ENCODE data around the gene GAL3ST2.

Gene GAL3ST2

GRCh38 chr2:241844831-241845578 lies 68.4 kb downstream of the GAL3ST2 start:
- no peak for DNase-seq (ENCODE audit: low read depth, low spot score)

DNA sequence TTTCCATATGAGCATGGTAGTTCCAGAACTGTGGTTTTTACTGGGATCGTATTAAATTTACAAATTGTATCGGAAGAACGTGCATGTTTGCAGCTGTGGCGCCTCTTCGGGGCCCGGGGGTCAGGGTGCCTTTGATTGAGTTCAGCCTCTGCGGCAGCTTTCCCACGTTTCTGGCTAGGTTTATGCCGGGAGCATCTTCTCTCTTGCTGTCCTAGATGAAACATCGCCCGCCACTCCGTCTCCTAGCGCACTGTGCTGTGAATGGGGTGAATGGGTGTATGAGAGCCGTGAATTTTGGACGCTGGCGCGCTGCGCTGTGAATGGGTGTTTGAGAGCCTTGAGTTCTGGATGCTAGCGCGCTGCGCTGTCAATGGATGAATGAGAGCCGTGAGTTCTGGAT lies 69.8 kb downstream of the GAL3ST2 start:
- DNase-seq (ENCODE audit: low read depth, low spot score) = no peak

DNA sequence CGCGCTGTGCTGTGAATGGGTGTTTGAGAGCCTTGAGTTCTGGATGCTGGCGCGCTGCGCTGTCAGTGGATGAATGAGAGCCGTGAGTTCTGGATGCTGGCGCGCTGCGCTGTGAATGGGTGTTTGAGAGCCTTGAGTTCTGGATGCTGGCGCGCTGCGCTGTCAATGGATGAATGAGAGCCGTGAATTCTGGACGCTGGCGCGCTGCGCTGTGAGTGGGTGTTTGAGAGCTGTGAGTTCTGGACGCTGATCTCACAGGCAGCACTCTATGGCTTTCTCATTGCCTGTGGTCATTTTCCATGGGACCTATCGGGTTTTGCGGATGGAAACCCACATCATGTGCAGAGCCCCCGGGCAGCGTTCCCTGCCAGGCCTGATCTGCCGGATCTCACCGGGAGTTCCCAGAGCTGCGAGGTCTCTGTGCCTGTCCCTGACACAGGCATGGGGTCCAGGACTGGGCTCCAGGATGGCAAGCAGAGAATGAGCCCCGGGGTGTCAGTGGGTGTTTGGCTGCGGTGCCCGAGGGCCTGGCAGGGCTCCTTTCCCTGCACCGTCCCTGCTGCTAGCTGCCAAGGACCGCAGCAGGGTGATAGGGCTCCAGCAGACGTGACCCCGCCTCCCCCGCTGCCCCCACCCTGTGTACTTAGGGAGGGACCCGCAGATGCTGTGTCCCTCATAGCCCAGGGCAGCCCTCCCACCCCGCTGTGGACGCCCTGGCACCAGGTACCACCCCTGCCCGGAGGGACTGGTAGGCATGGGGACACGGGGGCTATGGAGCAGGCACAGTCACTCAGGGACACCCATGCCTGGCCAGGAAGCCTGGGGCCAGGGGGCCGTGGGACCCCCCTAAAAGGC lies 72.4 kb downstream of the GAL3ST2 start:
- no peak for DNase-seq (ENCODE audit: low read depth, low spot score)

DNA sequence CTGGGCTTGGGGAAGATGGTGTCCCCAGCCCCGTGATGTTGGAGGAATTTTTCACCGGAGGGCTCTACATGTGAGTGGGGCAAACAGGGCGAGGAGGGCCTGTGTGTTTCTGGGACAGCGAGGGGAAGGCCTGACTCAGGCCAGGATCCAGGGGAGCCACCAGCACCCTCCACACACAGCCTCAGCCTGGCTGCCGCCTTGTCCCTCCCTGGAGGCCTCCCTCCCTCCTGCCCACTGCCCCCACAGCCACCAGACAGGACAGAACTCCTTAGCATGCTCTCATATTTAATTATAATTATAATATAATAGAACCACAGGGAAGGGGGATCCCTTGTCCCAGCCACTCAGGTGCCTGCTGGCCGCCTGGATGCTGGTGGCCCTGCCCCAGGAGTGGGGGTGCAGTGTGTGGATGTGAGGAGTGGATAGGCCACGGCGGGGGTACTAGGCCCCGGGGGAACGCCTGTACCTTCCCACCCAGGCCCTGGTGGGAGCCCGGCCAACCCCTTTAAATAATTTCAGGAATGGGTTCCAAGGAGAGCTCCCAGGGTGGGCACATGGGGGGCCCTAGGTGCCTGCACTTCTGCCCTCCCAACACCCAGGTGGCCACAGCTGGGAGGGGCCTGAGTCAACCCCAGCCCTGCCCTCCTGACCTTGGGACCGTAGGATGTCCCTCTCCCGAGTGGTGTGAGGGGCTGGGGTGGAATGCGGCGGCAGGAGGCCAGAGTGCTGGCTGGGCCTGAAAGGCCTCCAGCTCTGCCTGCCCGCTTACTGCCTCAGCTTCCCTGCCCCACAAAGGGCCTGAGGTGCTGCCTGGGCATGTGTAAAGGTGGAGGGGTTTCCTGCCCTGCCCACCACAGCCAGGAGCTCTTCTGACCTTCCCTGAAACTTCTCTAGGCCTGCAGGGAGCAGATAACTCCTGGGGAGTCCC lies 73.3 kb downstream of the GAL3ST2 start:
- DNase-seq (ENCODE audit: low read depth, low spot score) = no peak

DNA sequence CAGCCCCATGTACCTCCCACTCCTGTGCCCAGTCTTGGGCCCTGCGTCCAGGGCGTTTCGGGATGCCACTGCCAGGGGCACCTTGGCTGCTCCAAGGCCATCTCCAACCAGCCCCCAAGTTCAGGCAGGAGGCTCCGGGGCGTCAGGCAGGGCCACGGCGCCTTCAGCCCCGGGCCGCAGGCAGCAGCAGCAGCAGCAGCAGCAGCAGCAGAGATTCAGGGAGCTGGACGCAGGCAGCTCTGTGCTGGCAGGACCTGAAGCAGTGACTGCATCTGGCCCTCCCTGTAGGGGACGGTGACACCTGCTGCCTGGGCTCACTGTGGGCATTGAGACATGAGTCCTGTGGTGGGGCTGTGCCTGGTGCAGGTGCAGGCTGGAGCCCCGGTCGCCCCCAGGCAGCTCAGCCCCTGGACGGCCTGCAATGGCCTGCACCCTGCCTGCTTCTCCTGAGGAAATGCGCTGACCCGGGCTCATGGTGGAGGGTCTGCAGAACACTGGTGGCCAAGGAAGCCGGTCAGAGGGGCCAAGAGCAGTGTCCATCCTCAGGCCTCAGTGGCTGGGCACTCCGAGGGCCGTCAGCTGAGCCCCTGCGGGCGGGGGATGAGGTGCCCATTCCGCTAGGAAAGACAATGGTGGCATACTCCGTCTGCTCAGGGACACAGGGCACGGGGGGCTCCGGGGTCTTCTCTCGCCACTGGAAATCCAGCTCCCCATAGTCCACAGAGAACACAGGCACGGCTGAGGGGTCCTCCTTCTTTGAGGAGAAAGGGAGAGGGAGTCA lies 74.1 kb downstream of the GAL3ST2 start:
- no peak for DNase-seq (ENCODE audit: low read depth, low spot score)

- DNase-seq (ENCODE audit: low read depth, low spot score) = no peak
These were observed 74.9 kb downstream of the GAL3ST2 start for GRCh38 chr2:241851325-241852115.

DNA sequence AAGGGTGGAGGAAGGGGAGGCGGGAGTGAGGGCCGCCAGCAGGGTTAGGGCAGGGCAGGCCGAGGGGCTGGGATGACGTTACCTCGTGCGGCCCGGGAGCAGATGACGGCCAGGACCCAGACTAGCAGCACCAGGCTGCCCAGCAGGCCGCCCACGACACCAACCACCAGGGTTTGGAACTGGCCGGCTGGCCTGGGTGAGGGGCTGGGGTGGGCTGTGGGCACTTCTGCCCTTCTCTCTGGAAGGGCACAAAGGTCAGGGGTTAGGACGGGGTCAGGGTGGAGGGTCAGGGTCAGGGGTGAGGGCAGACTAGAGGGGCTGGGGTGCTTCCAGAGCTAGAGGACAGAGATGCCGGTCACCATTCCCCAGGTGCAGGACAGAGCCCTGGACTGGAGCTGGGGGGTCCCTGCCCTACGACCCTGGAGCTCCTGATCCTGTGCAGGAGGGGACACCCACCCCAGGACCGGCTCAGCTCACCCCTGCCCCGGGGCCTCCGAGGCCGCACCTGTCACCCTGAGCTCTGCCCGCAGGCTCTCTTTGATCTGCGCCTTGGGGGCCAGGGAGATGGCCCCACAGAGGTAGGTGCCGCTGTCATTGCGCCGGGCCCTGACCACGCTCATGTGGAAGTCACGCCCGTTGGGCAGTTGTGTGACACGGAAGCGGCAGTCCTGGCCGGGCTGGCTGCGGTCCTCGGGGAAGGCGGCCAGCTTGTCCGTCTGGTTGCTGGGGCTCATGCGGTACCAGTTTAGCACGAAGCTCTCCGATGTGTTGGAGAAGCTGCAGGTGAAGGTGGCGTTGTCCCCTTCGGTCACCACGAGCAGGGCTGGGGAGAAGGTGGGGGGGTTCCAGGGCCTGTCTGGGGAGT lies 75.7 kb downstream of the GAL3ST2 start:
- DNase-seq (ENCODE audit: low read depth, low spot score) = no peak

DNA sequence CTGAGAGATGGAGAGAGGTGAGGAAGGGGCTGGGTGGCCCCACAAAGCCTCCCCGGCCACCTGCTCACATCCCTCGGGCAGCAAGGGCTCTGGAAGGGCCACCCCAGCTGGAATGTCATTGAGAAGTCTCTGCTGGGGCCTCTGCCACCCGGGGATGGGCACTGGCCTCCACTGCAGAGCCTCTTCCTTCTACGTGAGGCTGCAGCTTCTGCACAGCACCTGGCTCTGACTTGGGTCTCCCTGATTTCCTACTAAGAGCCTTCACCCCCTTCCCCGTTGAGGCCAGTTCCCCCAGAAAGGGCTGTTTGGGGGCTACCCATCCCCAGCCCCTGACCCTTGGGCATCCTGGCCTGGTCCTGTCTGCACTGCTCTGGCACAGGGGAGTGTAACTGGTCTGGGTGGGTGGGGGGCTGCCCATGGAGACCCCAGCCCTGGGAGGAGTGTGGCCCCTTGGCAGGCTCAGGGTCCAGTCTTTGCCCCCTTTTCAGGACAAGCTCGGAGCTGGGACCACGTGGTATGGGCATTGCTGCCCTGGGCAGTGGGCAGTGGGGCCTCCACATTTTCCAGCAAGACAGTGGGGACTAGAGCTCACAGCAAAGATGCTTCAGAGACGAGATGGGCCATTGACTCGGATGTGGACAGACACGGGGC lies 76.5 kb downstream of the GAL3ST2 start:
- no peak for DNase-seq (ENCODE audit: low read depth, low spot score)
